Measurements from ENCODE around the gene TMEM18.

The TMEM18 gene

GRCh38 chr2:672606-672905 is 4.7 kb downstream of the TMEM18 start:
- no peak for DNase-seq (ENCODE audit: low spot score)

- DNase-seq (ENCODE audit: low spot score), result no peak
These were observed 5.2 kb downstream of the TMEM18 start for GRCh38 chr2:671787-672605.

DNA sequence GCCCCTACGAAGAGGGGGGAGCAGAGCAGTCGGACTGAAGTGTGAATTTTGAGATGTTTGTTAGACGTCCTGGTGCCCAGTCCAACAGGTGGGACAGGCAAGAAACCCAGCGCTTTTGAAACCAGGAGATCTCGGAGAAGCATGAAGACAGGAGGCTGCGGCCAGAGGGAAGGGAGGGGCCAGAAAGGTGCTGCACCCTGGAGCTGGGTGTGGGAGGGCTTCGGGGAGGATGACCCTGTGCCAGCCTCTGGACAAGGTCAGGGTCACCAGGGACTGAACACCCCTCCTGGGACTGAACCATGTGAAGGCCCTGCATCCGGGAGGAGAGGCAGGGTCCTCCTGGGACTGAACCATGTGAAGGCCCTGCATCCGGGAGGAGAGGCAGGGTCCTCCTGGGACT is 6.1 kb downstream of the TMEM18 start:
- no peak for DNase-seq (ENCODE audit: low spot score)

DNA sequence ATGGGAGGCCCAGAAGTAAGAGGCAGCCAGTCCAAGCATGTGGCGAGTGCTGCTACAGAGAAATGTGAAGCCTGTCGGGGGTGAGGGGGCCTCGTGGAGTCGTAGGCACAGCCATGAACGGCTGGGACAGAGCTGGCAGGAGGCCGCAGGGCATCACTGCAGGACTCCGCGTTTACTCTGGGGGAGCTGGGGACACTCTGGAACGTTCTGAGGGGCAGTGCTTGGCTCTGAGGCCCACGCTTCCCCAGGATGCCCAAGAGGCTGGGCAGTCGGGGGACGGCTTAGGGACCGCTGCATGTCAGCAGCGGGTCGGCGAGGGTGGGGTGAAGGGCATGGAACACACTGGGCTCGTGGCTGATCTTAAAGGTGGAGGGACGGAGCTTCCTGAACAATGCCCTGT is 6.6 kb downstream of the TMEM18 start:
- DNase-seq (ENCODE audit: low spot score), result no peak

DNA sequence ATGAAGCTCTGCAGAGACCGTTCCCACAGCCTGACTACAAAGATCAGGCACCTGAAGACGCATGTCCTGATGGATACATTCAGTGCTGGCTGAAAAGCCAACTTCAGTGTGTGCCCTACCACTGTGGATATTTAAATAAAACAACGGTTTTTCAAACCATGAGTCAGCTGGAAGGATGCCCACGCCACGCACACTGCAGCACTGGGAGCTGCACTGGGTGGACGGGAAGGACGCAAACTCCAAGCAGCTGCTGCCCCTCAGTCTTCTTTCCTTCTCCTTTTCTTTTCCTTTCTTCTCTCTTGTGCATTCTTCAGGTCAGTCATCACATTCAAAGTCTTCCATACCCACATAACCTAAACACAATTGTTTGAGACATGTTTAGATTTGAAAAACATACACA is 7.9 kb downstream of the TMEM18 start:
- no peak for DNase-seq (ENCODE audit: low spot score)

GRCh38 chr2:668000-668398 is 9.2 kb downstream of the TMEM18 start:
- no peak for DNase-seq (ENCODE audit: low spot score)

DNA sequence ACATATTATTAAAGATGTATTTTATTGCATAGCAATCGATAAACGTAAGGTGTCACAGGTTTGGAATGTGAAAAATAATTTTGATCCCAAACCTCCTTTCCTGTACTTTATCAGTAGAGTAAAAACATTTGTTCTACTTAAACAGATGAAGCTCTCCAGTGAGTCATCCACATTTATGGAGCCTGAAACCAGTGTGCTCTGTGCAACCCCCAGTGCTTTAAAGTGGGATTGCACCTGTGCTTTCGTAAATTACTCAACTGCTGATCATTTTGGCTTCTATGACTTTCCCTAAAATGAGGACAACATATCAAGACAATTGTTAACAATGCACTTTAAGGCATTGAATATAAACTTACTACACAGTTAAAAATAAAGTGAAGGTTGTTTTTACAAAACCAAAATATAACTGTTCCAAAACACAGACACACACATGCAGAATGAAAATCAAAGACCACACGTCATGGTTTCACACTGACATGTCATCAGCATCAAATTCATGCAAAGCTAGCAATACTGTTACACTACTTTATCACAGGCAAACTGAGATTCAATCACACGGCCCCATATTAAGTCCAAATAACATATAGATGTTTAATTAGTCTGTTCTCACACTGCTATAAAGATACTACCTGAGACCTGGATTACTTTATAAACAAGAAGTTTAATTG is 9.7 kb downstream of the TMEM18 start:
- DNase-seq (ENCODE audit: low spot score), result peak; percentile 66

DNA sequence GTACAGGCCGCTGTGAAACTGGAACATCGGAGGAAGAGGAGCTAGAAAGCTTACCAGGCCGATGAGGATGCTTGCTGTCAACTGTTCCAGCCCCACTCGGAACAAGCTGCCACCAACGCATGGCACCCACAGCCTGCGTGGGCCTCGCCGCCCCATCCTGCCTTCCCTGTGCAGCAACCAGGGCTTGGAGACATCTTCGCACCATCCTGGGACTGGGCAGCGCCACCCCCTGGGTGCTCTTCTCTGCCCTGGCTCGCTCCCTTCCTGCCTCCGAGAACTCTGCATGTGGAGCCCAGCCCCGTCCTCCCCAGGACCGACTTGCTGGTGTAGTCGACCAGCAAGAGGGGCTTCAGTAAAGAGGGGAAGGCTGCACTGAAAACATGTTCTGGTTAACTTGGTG is 10.8 kb downstream of the TMEM18 start:
- DNase-seq (ENCODE audit: low spot score), result no peak

DNA sequence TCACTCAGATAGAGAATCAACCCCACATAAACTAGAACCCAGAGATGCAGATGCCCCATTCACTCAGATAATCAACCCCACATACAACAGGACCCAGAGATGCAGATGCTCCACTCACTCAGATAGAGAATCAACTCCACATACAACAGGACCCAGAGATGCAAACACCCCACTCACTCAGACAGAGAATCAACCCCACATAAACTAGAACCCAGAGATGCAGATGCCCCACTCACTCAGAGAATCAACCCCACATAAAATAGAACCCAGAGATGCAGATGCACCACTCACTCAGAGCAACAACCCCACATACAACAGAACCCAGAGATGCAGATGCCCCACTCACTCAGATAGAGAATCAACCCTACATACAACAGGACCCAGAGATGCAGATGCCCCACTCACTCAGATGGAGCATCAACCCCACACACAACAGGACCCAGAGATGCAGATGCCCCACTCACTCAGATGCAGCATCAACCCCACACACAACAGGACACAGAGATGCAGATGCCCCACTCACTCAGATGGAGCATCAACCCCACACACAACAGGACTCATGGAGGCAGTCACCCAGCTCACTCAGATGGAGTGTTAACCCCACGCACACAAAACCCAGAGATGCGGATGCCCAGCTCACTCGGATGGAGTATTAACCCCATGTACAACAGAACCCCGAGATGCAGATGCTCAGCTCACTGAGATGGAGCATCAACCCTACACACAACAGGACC is 11.7 kb downstream of the TMEM18 start:
- no peak for DNase-seq (ENCODE audit: low spot score)

- DNase-seq (ENCODE audit: low spot score), result no peak
These were observed 13.1 kb downstream of the TMEM18 start for GRCh38 chr2:664063-664462.

GRCh38 chr2:663221-663620 is 14.0 kb downstream of the TMEM18 start:
- no peak for DNase-seq (ENCODE audit: low spot score)

DNA sequence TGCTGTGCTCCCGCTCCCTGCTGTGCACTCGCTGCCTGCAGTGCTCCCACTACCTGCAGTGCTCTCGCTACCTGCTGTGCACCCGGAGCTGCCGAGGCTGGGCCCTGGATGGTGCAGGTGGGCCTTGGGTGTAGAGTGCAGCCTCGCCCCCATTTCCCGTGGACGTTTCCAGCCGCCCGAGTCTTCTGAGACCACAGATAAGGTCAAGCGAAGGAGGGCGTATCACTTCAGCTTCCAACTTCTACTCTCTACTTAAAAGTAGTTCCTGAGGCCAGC is 15.9 kb downstream of the TMEM18 start:
- no peak for DNase-seq (ENCODE audit: low spot score)

GRCh38 chr2:660586-661359 is 16.4 kb downstream of the TMEM18 start:
- DNase-seq (ENCODE audit: low spot score), result no peak

DNA sequence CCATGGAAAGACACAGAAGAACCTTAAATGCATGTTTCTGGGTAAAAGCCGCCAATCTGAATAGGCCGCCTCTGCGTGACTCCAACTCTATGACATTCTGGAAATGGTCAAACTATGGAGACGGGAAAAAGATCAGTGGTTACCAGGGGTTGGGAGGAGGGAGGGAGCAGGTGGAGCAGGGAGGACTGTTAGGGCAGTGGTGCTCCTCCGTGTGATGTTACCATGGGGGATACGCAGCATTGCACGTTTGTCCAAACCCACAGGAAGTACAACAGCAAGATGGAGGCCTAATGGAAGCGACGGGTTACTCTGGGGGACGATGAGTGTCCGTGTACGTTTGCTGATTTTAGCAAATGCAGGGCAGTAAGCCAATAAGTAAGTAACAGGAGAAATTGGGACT is 17.2 kb downstream of the TMEM18 start:
- DNase-seq (ENCODE audit: low spot score), result no peak

DNA sequence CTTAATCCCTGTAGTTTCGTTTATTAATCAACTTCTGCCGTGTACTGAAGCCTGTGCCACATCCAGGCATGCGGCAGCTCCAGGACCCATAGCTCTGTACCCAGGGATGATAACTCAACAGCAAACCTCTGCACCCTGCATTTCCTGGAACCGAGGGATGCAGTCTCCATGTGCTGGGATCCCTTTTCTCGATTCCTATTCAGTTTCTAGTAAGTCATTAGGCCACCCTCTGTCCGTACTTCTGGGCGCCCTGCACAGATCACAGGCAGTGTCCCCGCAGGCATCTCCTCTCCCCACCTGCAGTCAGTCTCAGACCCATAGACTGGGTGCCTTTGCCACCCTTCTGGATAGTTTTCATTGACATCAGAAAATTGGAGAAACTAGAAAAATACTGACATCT is 18.8 kb downstream of the TMEM18 start:
- no peak for DNase-seq (ENCODE audit: low spot score)

DNA sequence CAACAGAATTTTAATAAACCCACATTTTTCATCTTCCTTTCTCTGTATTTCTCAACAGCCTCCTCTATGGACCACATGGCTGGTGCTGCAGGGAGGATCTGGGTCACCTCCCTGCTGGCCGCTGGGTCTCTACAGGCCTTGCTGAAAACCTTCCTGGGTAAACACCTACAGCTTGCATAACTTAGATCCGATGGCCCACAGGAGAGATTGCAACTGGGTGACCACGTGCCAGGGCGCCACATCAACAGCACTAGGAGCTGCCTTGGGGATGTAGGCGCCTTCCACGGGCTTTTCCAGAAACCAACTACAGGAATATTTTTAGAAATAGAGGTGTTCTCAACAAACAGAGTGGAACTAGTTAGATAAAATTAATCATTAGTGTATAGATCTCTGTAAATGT is 19.4 kb downstream of the TMEM18 start:
- no peak for DNase-seq (ENCODE audit: low spot score)

DNA sequence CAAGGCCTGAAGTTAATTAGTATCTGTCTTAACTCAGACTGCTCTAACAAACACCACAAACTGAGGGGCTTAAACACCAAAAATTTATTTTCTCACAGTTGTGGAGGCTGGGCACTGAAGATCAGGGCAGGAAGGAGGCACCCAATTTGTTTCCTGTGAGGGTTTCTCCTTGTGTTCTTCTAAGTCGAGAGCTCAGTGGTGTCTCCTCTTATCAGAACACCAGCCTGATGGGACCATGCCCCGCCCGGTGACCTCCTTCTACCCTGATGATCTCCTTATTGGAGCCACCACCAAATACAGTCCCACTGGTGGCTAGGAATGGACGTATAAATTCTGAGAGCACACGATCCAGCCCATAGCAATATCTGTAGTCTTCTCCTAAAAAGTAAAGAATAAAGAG is 20.5 kb downstream of the TMEM18 start:
- DNase-seq (ENCODE audit: low spot score), result no peak

DNA sequence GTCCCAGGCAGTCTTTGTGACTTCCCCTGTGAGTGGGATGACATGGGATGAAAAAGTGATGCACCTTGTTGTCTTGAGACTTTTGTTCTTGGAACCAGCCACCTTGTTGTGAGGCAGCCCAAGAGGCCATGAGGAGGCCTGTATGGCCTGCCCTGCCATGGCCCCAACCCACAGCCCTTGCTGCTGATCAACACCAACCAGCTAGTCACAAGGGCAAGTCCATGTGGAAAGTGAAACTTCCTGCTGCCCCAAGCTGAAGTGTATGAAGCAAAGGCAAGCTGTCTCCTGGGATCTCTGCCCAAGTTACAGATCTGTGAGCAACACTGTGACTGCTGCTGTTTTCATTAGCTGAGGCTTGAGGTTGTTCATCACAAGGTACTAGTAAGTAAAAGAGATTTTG is 21.6 kb downstream of the TMEM18 start:
- no peak for DNase-seq (ENCODE audit: low spot score)

DNA sequence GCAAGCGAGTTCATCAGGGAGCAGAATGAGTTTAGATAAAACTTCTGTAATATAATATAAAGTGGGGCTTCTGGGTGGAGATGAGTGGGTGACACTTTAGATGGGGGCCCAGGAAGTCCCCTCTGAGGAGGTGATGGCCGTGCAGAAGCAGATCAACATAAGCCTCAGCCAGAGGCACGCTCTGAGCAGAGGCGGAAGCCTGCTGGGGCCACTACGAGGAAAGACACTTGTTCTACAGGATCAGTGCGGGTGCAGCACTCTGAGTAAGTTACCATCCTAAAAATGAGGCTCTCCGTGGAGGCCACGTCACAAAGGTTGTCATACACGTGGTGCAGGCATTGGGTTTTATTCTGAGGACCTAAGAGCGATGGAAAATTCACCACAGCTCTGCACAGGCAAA is 22.3 kb downstream of the TMEM18 start:
- no peak for DNase-seq (ENCODE audit: low spot score)

DNA sequence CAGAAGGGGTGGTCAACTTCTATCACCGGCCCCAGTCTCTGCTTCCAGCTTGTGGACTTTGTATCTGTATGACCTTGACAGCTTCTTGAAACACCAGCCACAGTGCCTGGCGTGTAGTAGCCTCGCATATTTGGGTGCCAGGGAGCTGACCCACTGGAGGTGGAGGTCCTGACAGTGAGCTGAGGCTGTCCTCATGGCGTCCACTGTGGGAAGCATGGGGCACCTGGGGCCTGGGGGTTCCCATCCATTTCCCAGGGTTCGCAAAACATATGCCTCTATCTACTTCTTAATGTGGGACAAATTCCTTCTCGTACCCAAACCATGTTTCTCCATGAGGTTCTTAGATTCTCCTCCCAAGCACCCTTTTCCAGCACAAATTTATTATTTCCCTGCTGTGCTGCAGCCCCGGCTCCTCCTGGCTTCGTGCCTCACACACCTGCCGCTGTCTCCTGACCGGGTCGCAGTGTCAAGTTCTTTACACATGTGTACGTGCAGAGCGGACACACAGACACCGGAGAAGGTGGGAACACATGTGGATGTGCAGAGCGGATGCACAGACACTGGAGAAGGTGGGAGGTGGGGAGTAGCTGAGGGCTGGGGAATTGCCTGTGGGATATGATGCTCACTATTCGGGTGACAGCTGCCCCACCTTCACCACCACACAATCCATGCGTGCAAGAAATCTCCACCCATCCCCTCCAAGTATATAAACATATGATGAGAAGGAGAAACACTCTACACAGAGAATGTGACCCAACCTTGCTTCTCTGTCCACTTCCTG is 23.4 kb downstream of the TMEM18 start:
- DNase-seq (ENCODE audit: low spot score), result no peak

- DNase-seq (ENCODE audit: low spot score), result no peak
These were observed 24.2 kb downstream of the TMEM18 start for GRCh38 chr2:652881-653480.

GRCh38 chr2:651951-652373 is 25.2 kb downstream of the TMEM18 start:
- no peak for DNase-seq (ENCODE audit: low spot score)

All from LoVo (cell line).